GM08714 (cell line): ENCODE data around the gene DEPDC5.
"Not testable (repeated sequence)": the region's sequence is repeated elsewhere in the genome, so short reads cannot be mapped to it uniquely, and the experiment has no call there.

Experiments
- H3K4me3 ChIP-seq: fragments of 200-500 bp; sonication (Bioruptor generic); 2 replicates; pipeline ENCODE4 v1.5.1; 2014; ENCODE audit warnings: mild to moderate bottlenecking, low read length, inconsistent platforms
- ZNF274 ChIP-seq: IDR thresholded peaks from 2 replicates; pipeline ENCODE4 v1.6.1; 2012; ENCODE audit warnings: mild to moderate bottlenecking, low read depth, low read length

DEPDC5 gene

DNA sequence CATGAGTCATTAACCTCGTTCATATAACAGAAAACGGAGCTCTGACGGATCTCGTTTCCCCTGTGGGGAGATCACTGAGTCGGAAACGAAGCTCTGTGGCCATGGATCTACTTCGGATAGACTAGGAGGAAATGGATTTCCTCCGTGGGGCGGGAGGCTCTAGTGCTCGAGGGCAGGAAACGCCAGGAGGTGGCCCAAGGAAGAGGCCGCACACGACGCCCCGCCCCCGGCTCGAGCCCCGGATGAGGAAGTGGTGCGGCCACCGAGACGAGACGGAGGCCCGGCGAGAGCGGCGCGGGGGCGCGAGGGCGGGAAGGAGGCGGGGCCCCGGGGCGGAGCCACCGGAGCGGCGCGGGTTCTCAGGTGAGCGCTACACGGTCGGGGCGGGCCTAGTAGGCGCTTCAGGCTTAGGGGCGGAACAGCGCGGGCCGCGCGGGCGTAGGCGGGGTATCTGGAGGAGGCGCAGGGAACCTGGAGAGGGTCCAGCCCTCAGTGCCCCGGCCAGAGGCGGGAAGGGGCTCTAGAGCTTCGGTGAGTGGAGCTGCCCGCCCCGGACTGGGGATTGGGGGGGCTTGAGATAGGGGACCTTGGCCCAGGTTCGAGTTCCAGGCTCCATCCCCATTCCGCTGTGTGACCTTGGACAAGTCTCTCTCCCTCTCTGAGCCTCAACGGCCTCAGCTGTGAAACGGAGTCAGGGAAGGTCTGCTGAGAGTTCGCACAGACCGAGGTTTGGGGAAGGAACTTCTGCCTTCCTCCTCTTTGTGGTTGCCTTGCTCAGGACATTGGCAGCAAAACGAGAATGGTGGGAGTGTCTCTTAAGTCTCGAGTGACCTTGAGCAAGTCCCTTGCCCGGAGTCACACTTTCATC lies at the start of gene DEPDC5:
Gene DEPDC5 (plus strand): TSS at position 386 of the 868 bp plus-strand sequence. CDS start 903 bp downstream, outside the sequence.
- TF ChIP-seq ZNF274: no peak
- peak within 1 kb of the TSS; percentile 98 for H3K4me3 ChIP-seq

DNA sequence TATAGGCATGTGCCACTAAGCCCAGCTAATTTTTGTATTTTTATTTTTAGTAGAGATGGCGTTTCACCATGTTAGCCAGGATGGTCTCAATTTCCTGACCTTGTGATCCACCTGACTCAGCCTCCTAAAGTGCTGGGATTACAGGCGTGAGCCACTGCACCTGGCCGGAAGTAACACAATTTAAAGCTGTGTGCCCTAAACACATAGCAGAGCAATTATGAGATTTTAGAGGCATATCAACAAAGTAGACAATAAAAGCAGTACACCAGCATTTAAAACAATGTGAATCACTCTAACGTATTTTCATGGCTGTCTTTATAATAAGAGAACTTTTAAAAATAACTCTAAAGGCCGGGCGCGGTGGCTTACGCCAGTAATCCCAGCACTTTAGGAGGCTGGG lies 46.3 kb upstream of the DEPDC5 start:
- TF ChIP-seq ZNF274: no peak

DNA sequence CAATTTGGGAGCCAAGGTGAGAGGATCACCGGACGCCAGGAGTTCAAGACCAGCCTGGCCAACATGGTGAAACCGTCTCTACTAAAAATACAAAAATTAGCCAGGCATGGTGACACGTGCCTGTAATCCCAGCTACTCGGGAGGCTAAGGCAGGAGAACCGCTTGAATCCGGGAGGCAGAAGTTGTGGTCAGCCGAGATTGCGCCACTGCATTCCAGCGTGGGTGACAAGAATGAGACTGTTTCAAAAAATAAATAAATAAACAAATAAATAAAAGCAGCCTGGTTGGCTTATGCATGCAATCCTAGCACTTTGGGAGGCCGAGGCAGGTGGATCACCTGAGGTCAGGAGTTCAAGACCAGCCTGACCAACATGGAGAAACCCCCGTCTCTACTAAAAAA lies 42.6 kb upstream of the DEPDC5 start:
- not testable (repeated sequence) for H3K4me3 ChIP-seq

More for the DNA sequence above, 46.3 kb upstream of the DEPDC5 start:
- no peak overlapping the region for H3K4me3 ChIP-seq

DNA sequence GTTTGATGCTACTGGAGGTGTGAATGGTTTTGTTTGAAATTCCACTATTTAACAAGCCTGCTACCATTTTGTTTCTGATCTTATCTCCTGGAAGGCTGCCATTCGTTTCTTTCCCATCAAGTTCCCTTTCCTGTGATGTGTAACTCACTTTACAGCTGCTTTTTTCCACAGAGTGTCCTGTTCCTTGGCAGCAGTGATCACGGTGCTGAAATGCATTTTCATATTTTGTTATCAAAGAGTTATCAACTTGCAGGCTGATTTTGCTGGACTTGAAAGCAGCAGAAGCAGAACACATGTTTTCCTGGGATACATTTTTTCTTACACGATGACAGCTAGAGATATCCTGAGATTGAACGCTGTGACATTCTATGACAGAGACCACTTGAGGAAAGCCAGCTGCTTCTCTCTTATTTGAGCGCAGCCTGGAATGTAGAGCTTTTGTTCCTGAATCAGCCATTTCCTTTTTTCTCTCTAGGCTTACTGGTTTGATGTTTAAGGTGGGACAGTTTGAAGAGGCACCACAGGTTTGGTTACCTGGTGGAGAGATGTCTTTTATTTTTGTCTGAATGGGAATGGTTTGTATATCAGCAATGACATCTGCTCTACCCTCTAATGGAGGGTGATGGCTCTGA lies 38.6 kb upstream of the DEPDC5 start:
- H3K4me3 ChIP-seq: no peak overlapping the region
- TF ChIP-seq ZNF274: no peak

DNA sequence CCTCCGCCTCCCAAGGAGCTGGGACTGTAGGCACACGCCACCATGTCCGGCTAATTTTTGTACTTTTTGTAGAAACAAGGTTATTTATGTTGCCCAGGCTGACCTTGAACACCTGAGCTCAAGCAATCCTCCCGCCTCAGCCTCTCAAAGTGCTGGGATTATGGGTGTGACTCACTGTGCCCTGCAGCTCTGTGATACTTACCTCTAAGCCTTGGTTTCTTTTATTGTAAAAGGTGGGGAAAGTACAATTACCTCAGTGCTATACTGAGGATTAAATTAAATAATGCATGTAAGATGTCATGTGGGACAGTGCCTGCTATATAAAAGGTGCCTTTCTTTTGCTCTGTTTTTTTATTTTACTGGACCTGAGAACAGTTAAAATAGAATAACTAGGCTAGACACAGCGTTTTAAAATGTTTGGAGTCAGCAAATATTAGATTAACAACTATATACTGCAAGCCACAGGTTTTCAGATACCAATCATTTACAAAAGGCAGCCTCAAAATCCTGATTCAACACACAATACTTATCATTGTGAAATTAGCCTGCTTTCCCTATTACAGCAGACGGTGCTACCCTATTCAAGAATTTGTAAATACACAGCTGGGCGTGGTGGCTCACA lies 33.9 kb upstream of the DEPDC5 start:
- no peak for TF ChIP-seq ZNF274
- no peak overlapping the region for H3K4me3 ChIP-seq

DNA sequence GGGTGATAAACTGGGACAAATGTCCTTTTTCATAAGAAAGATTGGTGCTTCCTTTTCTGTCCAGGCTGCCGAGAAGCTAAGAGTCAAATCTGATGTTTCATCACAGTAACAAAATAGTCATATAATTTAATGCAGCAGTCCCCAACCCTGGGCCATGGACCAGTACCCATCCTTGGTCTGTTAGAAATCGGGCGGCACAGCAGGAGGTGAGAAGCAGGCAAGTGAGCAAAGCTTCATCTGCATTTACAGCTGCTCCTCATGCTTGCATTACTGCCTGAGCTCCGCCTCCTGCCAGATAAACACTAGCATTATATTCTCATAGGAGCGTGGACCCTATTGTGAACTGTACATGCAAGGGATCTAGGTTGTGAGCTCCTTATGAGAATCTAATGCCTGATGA lies 30.1 kb upstream of the DEPDC5 start:
- TF ChIP-seq ZNF274: no peak
- no peak overlapping the region for H3K4me3 ChIP-seq

DNA sequence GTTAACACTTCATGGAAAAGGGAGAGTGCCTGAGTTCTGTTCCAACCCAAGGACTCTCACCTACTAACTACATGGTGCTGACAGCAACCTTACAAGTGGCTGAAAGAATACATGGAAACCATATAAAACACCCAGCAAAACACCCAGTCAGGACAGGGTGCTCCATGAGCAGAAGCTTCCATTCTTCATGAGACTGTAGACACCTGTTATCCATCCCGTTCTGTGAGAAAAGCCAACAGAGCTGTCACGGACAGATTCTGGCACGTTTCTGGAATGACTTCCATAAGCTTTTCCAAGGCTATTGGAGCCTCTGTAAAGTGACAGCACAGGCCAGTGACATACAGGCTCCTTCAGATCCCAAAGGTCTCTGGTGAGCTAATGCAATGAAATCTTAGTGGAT lies 27.1 kb upstream of the DEPDC5 start:
- no peak overlapping the region for H3K4me3 ChIP-seq
- no peak for TF ChIP-seq ZNF274

DNA sequence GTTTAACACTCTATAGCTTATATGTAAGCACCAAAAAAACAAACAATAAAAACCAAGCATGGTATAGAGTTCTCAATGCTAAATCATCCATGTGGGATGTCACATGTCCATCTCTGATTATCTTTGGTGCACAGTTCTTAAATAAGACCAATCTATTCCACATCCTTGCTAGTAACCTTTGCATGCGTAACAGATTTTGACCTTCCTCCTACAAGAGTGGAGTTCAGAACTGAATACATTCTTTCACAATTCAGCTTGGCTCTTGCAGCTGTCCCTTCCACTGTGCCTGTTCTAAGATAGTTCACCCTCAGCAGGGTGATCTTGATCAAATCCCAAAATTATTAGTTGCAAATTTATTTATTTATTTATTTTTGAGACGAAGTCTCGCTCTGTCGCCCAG lies 25.0 kb upstream of the DEPDC5 start:
- H3K4me3 ChIP-seq: no peak overlapping the region
- TF ChIP-seq ZNF274: no peak

DNA sequence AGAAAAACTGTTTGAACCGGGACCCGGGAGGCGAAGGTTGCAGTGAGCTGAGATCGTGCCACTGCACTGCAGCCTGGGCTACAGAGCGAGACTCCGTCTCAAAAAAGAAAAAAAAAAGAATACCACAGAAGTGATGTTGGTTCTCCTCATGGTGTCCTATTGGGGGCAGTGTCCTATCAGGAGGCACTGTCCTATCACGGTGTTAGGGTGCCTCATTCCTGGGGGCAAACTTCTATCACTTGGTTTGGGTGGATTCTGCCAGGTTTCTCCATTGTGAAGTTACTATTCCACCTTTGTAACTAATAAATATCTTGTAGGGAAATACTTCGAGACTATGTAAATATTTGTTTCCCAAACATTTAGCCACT lies 23.5 kb upstream of the DEPDC5 start:
- no peak for TF ChIP-seq ZNF274
- H3K4me3 ChIP-seq: no peak overlapping the region

DNA sequence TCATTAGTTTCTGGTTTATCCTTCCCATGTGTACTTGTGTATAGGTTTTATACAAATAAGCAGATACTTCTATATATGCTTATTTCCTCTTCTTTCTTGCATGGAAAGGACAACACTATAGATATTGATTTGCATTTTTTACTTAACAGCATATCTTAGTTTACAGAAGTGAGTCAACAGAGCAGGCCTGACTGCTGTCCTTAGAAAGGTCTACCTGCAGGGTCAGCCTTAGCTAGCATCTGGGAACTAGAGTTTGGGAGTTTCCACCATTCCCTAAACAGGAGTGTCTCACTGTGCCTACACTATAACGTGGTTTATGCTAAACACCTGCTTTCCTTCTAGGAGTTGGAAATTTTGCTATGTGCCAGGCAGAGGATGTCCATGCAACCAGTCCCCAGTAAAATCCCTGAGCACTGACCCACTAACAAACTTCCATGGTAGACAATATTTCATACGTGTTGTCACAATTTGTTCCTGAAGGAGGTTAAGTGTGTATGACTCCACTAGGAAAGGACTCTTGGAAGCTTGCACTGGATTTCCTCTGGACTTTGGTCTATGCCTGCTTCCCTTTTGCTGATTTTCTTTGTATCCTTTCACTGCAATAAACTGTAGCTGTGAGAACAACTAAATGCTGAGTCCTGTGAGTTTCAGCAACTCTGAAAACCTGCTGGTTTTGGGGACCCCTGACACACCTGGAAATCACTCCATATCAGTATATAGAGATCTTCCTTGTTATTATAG lies 21.6 kb upstream of the DEPDC5 start:
- no peak overlapping the region for H3K4me3 ChIP-seq
- TF ChIP-seq ZNF274: no peak

DNA sequence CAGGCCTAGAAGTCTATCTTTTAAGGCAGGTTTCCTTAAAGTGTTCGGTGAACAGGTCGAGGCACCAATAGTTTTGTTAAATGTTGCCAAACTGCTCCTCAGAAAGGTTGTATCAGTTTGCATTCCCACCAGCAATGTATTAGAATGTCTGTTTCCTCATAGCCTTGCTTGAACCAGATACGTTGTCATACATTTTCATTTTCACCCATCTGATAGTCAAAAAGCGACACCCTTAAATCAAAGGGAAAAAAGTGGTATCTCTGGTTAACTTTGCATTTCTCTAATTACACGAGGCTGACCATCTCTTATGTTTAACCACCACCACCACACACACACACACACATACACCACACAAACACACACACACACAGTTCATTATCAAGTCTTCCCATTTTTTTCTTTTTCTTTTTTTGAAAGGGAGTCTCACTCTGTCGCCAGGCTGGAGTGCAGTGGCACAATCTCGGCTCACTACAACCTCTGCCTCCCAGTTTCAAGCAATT lies 20.2 kb upstream of the DEPDC5 start:
- TF ChIP-seq ZNF274: no peak
- no peak overlapping the region for H3K4me3 ChIP-seq

DNA sequence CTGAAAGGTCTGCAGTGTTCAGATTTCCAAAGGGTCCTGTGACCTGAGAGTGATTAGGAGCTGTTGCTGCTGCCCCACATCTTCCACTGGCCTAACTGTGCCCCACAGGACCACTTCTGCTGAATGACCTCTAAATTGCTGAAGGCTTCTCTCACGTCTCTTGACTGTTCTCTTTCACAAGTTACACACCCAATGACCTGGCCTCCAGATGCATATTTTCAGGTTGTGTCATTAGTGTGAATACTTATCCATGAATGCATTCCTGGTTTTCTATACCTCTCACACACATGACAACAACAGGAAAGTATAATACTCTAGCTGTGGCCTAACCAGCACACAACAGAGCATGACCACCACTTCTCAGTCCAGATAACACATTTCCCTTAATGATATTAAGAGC lies 19.3 kb upstream of the DEPDC5 start:
- TF ChIP-seq ZNF274: no peak
- H3K4me3 ChIP-seq: no peak overlapping the region

DNA sequence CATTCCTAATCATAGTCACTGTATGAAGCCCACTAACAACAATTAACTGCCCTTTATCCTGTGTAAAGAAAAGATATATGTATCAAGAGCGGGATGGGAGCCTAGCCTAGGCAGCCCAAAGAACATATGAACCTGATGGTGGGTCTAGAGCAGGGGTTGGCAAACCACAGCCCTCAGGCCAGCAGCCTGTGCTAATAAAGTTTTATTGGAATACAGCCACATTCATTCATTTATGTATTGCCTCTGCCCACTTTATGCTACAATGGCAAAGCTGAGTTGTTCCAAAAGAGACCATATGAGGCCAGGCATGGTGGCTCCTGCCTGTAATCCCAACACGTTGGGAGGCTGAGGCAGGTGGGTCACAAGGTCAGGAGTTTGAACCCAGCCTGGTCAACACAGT lies 17.4 kb upstream of the DEPDC5 start:
- H3K4me3 ChIP-seq: no peak overlapping the region
- TF ChIP-seq ZNF274: no peak

DNA sequence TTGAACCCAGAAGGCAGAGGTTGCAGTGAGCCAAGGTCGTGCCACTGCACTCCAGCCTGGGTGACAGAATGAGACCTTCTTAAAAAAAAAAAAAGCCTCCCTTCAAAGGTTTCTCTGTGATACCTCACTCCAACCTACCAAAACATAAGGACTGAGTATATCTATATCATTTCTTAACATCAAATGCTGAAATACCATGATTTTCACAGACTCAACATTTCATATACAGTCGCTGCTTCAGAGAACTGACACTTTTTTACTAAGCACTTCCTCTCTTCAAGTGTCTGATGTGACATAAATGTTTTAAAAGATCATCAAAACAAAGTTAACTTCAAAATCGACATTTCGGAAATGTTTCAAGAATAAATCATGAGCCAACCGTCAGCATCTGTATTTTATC lies 15.9 kb upstream of the DEPDC5 start:
- TF ChIP-seq ZNF274: no peak

More for the DNA sequence above, 15.9 kb upstream of the DEPDC5 start:
- H3K4me3 ChIP-seq: no peak overlapping the region
